GM21390 (cell line): ENCODE measurements around the gene PRDX2.
"Not testable (repeated sequence)": the region's sequence is repeated elsewhere in the genome, so short reads cannot be mapped to it uniquely, and the experiment has no call there.

Source experiments
- ATAC-seq: cut with Tn5 transposase; IDR thresholded peaks from one replicate; pipeline ENCODE4 v1.9.1; 2021; ENCODE audit not compliant: unreplicated experiment

The PRDX2 gene

GRCh38 chr19:12825254-12826131 lies 23.9 kb upstream of the PRDX2 start:
- ATAC-seq, result no peak

DNA sequence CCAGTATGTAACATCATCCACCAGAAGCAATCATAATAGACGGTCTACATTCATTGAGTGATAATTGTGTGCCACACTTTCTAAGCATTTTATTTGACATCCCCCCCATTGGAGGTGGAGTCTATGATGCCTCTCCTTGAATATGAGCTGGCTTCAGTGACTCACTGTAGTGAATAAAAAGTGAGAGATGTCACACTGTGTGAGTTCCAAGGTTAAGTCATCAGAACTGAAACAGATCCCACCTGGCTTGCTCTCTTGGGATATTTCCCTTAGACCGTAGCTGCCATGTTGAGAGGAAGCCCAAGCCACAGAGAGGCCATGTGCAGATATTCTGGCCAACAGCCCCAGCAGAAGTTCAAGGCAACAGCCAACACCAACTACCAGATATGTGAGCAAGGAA lies 20.2 kb upstream of the PRDX2 start:
- no peak for ATAC-seq

GRCh38 chr19:12817810-12818209 lies 16.2 kb upstream of the PRDX2 start:
- ATAC-seq, result not testable (repeated sequence)

- ATAC-seq, result not testable (repeated sequence)
These were observed 15.6 kb upstream of the PRDX2 start for GRCh38 chr19:12817188-12817587.

DNA sequence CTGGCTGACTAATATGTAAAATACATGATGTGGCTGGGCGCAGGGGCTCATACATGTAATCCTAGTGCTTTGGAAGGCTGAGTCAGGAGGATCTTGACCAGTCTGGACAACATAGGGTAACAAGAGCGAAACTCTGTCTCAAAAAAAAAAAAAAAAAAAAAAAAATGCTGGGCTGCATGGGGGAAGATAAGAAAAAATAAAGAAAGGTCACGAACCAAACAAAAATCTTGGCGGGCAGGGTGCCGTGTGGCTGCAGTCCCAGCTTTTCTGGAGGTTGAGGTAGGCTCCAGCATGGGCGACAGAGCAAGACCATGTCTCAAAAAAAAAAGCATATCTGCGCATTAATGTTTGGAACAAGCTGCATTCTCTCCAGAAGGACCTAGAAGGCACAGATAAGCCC lies 13.5 kb upstream of the PRDX2 start:
- ATAC-seq, result no peak

DNA sequence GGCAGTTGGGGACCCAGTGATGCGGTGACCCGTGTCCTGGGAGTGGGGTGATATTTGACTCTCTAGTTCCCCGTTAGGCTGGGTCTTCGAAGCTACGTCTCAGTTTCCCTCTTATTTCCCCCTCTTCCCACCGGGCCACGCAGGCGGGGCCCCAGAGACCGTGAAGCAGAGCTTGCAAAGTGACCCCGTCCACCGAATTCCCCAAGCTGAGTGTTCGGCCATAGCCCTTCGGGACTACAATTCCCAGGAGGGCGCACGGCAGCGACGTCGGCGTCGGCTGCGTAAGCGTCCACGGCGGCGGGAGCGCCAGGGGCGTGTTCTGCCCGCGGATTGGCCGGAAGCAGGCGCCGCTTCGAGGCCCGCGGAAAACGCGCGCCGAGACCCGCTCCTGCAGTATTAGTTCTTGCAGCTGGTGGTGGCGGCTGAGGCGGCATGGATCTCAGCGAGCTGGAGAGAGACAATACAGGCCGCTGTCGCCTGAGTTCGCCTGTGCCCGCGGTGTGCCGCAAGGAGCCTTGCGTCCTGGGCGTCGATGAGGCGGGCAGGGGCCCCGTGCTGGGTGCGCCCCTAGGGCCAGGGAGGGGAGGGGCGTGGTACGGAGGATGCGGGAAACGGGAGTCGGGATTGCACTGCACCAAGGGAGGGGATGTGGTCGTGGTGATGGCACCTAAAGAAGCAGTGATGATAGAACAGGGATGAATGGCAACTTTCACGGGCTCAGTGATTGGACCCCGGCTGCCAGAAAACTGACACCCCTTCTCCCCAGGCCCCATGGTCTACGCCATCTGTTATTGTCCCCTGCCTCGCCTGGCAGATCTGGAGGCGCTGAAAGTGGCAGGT lies 4.9 kb upstream of the PRDX2 start, which contains the start of gene RNASEH2A:
TSS of gene RNASEH2A (plus strand) at position 343 of the 840 bp plus-strand sequence. CDS start at position 433, 90 bp downstream.
- ATAC-seq, result no peak

DNA sequence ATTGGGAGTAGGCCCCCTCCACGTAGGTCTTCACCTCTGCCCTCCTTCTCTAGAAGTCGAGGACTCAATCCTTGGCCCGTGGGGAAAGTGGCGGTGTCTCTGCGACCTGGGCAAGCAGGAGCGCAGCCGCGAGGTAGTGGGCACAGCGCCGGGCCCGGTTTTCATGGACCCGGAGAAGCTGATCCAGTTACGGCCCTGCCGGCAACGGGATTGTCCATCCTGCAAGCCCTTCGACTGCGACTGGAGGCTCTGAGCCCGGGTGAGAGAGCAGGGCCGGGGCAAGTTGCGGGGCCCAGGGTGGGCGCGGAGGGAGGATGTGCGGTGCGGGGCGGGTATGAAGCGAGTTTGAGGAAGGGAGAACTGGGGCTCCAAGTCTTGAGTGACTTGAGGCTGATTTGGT lies 2.5 kb upstream of the PRDX2 start:
- no peak for ATAC-seq

DNA sequence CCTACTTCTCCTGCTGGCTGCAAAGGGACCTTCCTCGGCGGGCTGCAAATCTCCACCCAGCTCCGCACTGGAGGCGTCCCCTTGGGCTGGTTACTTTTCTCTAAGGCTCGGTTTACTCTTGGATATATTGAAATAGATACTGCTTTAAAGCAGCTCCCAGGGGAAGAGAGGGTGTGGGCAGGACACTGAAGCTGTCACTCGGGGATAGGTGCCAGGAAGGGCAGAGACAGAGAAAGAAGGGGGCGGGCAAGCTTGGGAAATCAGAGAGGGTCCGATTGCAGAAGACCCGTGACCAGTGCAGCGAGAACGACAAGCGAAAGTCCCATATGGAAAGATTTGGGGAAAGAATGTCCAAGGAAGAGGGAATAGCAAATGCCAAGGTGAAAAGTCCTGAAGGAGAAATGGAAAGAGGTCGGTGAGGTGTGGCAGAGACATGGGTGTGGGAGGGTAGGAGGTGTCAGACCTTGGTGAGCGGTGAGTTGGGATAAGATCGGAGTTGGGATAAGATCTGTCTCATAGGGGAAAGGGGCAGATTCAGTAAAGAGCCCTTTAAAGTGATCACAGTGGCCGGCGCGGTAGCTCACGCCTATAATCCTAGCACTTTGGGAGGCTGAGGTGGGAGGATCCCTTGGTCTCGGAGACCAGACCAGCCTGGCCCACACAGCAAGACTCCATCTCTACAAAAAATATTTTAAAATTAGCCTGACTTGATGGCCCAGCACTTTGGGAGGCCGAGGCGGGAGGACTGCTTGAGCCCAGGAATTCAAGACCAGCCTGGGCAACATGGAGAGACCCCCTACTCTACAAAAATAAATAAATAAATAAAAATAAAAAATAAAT lies 887 bp upstream of the PRDX2 start:
- ATAC-seq, result no peak

- ATAC-seq, result no peak
These were observed 606 bp downstream of the PRDX2 start for GRCh38 chr19:12800923-12801465.

GRCh38 chr19:12800466-12800770 lies 1.2 kb downstream of the PRDX2 start:
- ATAC-seq, result no peak

DNA sequence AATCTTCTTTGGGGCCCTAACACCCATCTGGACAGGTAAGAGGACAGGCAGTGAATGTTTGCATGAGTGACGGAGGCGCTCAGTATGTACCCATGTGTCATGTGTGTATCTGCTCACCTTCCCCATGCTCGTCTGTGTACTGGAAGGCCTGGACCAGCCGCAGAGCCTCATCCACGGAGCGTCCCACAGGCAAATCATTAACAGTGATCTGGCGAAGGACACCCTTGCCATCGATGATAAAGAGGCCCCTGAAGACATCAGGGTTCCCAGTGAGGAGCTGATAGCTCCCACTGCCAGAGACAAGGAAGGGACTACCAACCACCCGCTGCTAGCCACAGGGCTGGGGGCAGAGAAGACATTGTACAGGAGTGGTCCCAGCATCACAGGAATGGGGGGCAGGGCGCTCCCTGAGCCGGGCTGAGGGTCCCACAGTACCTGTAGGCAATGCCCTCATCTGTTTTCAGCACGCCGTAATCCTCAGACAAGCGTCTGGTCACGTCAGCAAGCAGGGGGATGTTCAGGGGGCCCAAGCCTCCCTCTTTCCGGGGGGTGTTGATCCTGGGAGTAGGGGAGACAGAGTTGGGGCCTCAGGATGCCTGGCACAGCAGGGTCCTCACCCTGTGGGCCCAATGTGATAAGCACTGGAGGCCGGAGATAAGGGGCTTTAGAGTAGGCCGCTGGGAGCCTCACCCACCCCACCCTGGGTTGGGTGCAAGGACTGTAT lies 1.7 kb downstream of the PRDX2 start:
- no peak for ATAC-seq

DNA sequence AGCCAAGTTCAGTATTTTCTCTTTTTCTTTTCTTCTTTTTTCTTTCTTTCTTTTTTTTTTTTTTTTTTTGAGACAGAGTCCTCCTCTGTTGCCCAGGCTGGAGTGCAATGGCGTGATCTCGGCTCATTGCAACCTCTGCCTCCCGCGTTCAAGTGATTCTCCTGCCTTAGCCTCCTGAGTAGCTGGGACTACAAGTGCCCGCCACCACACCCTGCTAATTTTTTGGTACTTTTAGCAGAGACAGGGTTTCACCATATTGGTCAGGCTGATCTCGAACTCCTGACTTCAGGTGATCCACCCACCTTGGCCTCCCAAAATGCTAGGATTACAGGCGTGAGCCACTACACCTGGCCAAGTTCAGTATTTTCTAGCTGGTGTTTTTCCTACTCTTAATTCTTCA lies 4.0 kb downstream of the PRDX2 start:
- ATAC-seq, result not testable (repeated sequence)

- ATAC-seq, result no peak
These were observed 4.4 kb downstream of the PRDX2 start for GRCh38 chr19:12797141-12797587.

GRCh38 chr19:12796146-12797071 lies 5.2 kb downstream of the PRDX2 start:
- no peak for ATAC-seq

- no peak for ATAC-seq
These were observed 6.6 kb downstream of the PRDX2 start for GRCh38 chr19:12794971-12795381.

GRCh38 chr19:12794196-12794941 lies 7.2 kb downstream of the PRDX2 start:
- ATAC-seq, result no peak

GRCh38 chr19:12793290-12794195 lies 8.1 kb downstream of the PRDX2 start:
- ATAC-seq, result peak; percentile 28
